ENCODE data around the gene DNAH12. TPM values are rescaled to one million over a fixed set of nuclear protein-coding genes. Genes with fewer than 3 reads are reported as not detected.

Gene DNAH12
- total and polyA plus RNA-seq, 2 of the 13 experiments (the other 11 are each of a cell fraction or from before 2014, with no cell fraction given) = 0.11 TPM

DNA sequence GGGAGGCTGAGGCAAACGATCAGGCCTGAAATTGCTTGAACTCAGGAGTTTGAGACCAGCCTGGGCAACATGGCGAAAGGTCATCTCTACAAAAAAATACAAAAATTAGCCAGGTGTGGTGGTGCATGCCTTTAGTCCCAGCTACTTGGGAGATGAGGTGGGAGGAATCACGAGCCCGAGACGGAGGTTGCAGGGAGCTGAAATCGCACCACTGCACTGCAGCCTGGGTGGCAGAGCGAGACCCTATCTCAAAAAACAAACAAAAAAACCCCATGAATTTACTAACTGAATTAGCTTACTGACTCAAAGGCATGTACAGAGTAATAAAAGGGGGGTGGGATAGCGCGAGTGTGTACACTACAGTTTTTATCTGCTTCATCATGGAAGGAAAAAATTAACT lies 33.7 kb upstream of the DNAH12 start (continued):
- TF ChIP-seq, protein P1, sequence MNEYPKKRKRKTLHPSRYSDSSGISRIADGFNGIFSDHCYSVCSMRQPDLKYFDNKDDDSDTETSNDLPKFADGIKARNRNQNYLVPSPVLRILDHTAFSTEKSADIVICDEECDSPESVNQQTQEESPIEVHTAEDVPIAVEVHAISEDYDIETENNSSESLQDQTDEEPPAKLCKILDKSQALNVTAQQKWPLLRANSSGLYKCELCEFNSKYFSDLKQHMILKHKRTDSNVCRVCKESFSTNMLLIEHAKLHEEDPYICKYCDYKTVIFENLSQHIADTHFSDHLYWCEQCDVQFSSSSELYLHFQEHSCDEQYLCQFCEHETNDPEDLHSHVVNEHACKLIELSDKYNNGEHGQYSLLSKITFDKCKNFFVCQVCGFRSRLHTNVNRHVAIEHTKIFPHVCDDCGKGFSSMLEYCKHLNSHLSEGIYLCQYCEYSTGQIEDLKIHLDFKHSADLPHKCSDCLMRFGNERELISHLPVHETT (CRISPR knock-in tag; conservative IDR thresholded peaks at IDR 0.05) = no peak
- no peak for TF ChIP-seq ZSCAN31 (CRISPR knock-in tag; IDR thresholded peaks at IDR 0.05; ENCODE audit: low read depth)

DNA sequence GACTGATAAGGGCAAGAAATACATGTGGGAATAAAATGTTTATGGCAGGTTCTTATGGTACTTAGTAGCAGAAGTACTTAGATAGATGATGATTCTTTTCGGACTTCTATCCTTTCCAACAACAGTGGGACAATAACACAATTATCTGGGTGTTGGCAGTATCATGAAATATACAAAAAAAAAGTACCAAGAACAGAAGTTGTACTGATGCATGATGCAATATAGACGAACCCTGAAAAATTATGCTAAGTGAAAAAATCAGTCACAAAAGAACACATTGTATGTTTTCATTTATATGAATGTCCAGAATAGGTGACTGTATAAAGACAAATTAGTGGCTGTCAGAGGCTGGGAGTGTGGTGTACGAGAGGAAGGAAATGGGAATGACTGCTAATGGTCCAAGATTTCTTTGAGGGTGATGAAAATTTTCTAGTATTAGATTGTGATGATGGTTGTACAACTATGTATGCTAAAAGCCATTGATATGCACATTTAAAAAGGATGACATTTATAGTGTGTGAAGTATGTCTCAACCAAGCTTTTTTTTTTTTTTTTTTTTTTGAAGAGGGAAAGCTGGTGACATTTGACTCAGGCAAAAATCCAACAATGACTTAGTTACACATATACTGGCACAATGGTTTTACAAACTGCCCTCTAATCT lies 32.0 kb upstream of the DNAH12 start:
- FAIRE-seq (no peak), ATAC-seq (no peak), DNase-seq (ENCODE audit: low spot score) (no peak)
- WGBS (ENCODE audit: low lambda C conversion rate) = 95% methylated on average over 3 of the region's 3 CpGs
- no peak overlapping the region for H3K4me2 ChIP-seq (ENCODE audit: low read depth, low read length)
- H3K4me1 ChIP-seq (ENCODE audit: insufficient read depth, low read length) = peaks cover 6% of the 10 kb centered on the region; the same call in 1 of the 2 replicates
- intact Hi-C loops (cut with micrococcal nuclease; ENCODE audit: unreplicated experiment) = no loop called here
- in situ Hi-C loops (cut with HindIII; ENCODE audit: extremely low pct_ligation_motif_present, low pct_unique_long_range_greater_than_20kb) = no loop called here
- POLR2A ChIA-PET = no interaction called here
- CTCF ChIA-PET (ENCODE audit: low intra/inter-chr PET ratio, low total read pairs) = no interaction called here
- H3K27ac ChIP-seq (ENCODE audit: extremely low read length, insufficient read depth, low read length) = no peak overlapping the region
- H3K27me3 ChIP-seq (ENCODE audit: control insufficient read depth in 1 of 2, insufficient read depth in 2 of 2, low read length in 2 of 2) = no peaks in the 10 kb centered on the region
- no peaks in the 10 kb centered on the region for H3K9me3 ChIP-seq (ENCODE audit: low read length)
- BruUV-seq (replicated peaks) = no TSS peak
- no peak overlapping the region for H3K9ac ChIP-seq (ENCODE audit: insufficient read depth, low read depth, low read length)
- no peak overlapping the region for H3K4me3 ChIP-seq (replicated peaks in 1 of 3; ENCODE audit: insufficient read depth in 1 of 3, low read depth in 2 of 3, low read length in 3 of 3)
- H2AFZ ChIP-seq (ENCODE audit: low read length) = no peak overlapping the region
- H4K20me1 ChIP-seq (ENCODE audit: insufficient read depth, low read length) = peaks cover 36% of the 10 kb centered on the region
- H3K36me3 ChIP-seq (replicated peaks in 1 of 2; ENCODE audit: control insufficient read depth in 1 of 2, insufficient read depth in 2 of 2, low read length in 2 of 2) = peaks cover 6 to 82% of the 10 kb centered on the region in 2 experiments
- H3K79me2 ChIP-seq (ENCODE audit: insufficient read depth, low read length) = peaks cover 53% of the 10 kb centered on the region
- no peak for TF ChIP-seq HOXD1 (CRISPR knock-in tag; IDR thresholded peaks at IDR 0.05)
- no peak for TF ChIP-seq SNAPC2 (CRISPR knock-in tag; IDR thresholded peaks at IDR 0.05)
- TF ChIP-seq ATF7 (IDR thresholded peaks at IDR 0.05) = peak; percentile 30; the same call in 1 of the 2 replicates
- no peak for TF ChIP-seq ATF7 (CRISPR knock-in tag; IDR thresholded peaks at IDR 0.05)

All from HepG2 (cell line).